GM12892 (cell line): Measurements from ENCODE around the gene PAM16.

Source experiments
- POLR2A ChIP-seq: IDR thresholded peaks from 2 replicates; pipeline ENCODE4 v1.6.1; 2011; ENCODE audit warnings: low read depth, low read length, control low read depth
- TAF1 ChIP-seq: IDR thresholded peaks from 2 replicates; pipeline ENCODE4 v1.6.1; 2011; ENCODE audit warnings: low read depth, mild to moderate bottlenecking, control low read depth, low read length, borderline replicate concordance

DNA sequence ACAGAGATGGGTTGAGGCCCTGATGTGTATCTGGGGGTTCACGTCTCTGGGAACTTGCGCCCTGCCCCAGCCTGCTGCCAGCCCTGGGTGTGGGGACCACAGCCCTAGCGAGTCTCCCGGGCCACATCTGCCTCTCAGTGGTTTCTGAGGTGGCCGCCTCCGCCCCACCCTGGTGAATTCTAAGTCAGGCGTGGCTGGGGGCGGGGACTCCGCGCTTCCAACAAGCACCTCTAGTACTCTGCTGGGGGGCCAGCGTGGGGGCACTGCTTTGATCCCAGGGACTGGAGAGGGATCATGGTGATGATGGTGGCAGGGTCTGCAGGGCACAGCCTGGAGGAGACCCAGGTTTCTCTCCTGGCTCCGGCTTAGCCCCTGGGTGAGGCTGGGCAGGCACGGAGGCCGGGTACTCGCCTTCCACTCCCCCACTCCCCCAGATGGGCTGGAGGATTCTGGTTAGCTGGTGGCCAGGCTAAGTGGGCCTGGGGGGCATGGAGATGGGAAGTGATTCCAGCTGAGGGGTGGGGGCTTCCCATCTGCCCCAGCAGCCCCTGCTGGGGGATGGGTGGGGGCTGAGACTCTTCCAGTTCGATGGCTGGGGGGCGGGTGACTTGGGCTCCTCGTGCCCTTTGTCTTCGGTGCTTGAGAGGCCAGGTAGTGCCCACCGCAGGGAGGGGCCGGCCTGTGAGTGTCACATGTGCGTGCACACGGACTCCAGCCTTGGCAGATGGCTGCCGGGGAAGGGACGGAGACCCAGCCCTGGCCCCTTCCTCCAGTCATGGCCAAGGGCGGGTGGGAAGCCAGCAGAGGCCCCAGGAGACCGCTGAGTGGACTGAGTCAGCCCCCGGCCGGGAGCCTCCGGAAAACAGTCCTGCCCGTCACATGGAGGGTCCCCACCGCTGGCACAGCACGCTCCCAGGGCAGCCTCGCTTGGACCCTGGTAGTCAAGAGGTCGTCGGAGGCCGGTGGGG is 31.4 kb downstream of the PAM16 start:
- no peak for TF ChIP-seq POLR2A
- TF ChIP-seq TAF1, result no peak
